K562 (cell line): ENCODE measurements around the gene YJU2. TPM values are rescaled to one million over a fixed set of nuclear protein-coding genes. Genes with fewer than 3 reads are reported as not detected.

Experiments used
- BHLHE40 ChIP-seq: IDR thresholded peaks from 2 replicates; pipeline ENCODE4 v1.6.1; 2011; ENCODE audit warnings: low read length, improper control_type of control experiment
- CUX1 ChIP-seq: fragments of 200-800 bp; sonication (Bioruptor generic); IDR thresholded peaks from 2 replicates; pipeline ENCODE4 v1.6.1; 2016; ENCODE audit warnings: missing genetic modification characterization, missing compliant biosample characterization
- DPF2 ChIP-seq: fragments of 450-650 bp; IDR thresholded peaks from 2 replicates; pipeline ENCODE4 v1.6.1; 2016
- FOXA1 ChIP-seq: fragments of 450-650 bp; IDR thresholded peaks from 2 replicates; pipeline ENCODE4 v1.6.1; 2016; ENCODE audit warnings: mild to moderate bottlenecking, borderline replicate concordance
- GATA2 ChIP-seq: sonication (generic); formaldehyde crosslinking; IDR thresholded peaks from 2 replicates; pipeline ENCODE4 v1.4.0; 2020; ENCODE audit warnings: mild to moderate bottlenecking, missing genetic modification reagents
- GTF2E2 ChIP-seq: fragments of 200-800 bp; sonication (Bioruptor generic); IDR thresholded peaks from 2 replicates; pipeline ENCODE4 v1.6.1; 2016; ENCODE audit warnings: missing genetic modification characterization, missing compliant biosample characterization
- HMG20B ChIP-seq: fragments of 250-450 bp; sonication (Bioruptor Pico); IDR thresholded peaks from 2 replicates; pipeline ENCODE4 v1.5.0; 2021; ENCODE audit warnings: mild to moderate bottlenecking
- HMGXB4 ChIP-seq: sonication (generic); formaldehyde crosslinking; IDR thresholded peaks from 2 replicates; pipeline ENCODE4 v1.8.1; 2023; ENCODE audit warnings: mild to moderate bottlenecking, missing genetic modification reagents
- KDM4B ChIP-seq, 2 experiments: fragments of 450-650 bp in 1 of 2; sonication (generic) in 1 of 2; IDR thresholded peaks; 2 replicates each; pipeline ENCODE4 v1.6.1; 2016 to 2017; ENCODE audit warnings: borderline replicate concordance in 2 of 2, antibody characterized with exemption in 1 of 2, low read depth in 1 of 2, mild to moderate bottlenecking in 1 of 2
- MNT ChIP-seq, 2 experiments: fragments of 450-650 bp; conservative IDR thresholded peaks; 2 replicates each; pipeline ENCODE4 v1.6.1; 2017; ENCODE audit warnings: mild to moderate bottlenecking in 2 of 2, moderate library complexity in 2 of 2
- MTA3 ChIP-seq: fragments of 450-650 bp; formaldehyde crosslinking; IDR thresholded peaks from 2 replicates; pipeline ENCODE4 v1.6.1; 2017; ENCODE audit warnings: mild to moderate bottlenecking, borderline replicate concordance
- POU5F1 ChIP-seq: fragments of 150-350 bp; IDR thresholded peaks from 2 replicates; pipeline ENCODE4 v1.6.1; 2014; ENCODE audit warnings: borderline replicate concordance, low read length, low read depth, mild to moderate bottlenecking; ENCODE audit not compliant: partially characterized antibody
- TCF15 ChIP-seq: fragments of 250-450 bp; sonication (Bioruptor Pico); IDR thresholded peaks from 2 replicates; pipeline ENCODE4 v1.8.0; 2022; ENCODE audit warnings: moderate library complexity, mild to moderate bottlenecking, inconsistent platforms
- U2AF2 ChIP-seq: fragments of 200-400 bp; formaldehyde crosslinking; optimal IDR thresholded peaks from 2 replicates; pipeline ENCODE3; 2017; ENCODE audit warnings: low read depth, mild to moderate bottlenecking, low read length
- ZNF134 ChIP-seq: fragments of 250-450 bp; sonication (Bioruptor Pico); conservative IDR thresholded peaks from 2 replicates; pipeline ENCODE4 v1.4.0; 2020
- ZNF143 ChIP-seq: sonication (generic); formaldehyde crosslinking; IDR thresholded peaks from 2 replicates; pipeline ENCODE4 v1.9.0; 2022; ENCODE audit warnings: mild to moderate bottlenecking, missing genetic modification reagents
- ZNF3 ChIP-seq: fragments of 250-450 bp; sonication (Bioruptor Pico); IDR thresholded peaks from 2 replicates; pipeline ENCODE4 v1.5.0; 2021; ENCODE audit warnings: mild to moderate bottlenecking, moderate library complexity
- polyA plus RNA-seq, 8 experiments: library from polyadenylated mRNA; depleted of rRNA in 4 of 8; stranded (reverse) in 5 of 8; unstranded in 3 of 8; fragments of >200 nt; fragmentation: Nextera tagmentation in 2 of 8; fragmentation: Illumina TruSeq in 1 of 8; extraction: Ambion mirVana in 2 of 8; extraction: Trizol in 1 of 8; gene quantifications; 2 replicates each; pipeline versions ENCODE4 v1.2.1 to v1.2.3, GENCODE V29; 2011 to 2014; ENCODE audit warnings: inconsistent platforms in 1 of 8, missing spikeins in 1 of 8
- total RNA-seq, 7 experiments: library from RNA; depleted of rRNA in 6 of 7; stranded (reverse); fragments of >200 nt in 6 of 7; fragmentation: Illumina TruSeq in 2 of 7; extraction: Trizol in 2 of 7; gene quantifications; 2 replicates each; pipeline versions ENCODE4 v1.2.1 to v1.2.3, GENCODE V29; 2011 to 2021; ENCODE audit warnings: low replicate concordance in 1 of 7
- TF ChIP-seq, protein P1 (sequence below), 2 experiments: IDR thresholded peaks; 2 replicates each; pipeline ENCODE4 v1.6.1; 2012; ENCODE audit warnings: improper control_type of control experiment in 2 of 2, low read depth in 2 of 2, low read length in 2 of 2, borderline replicate concordance in 1 of 2

The YJU2 gene
- total and polyA plus RNA-seq, 9 of the 15 experiments (the other 6 are each of a cell fraction or from before 2014, with no cell fraction given), result 0.41 to 34.9 (median 19.3) TPM

GRCh38 chr19:4277191-4277696 is 30.4 kb downstream of the YJU2 start (continued):
- TF ChIP-seq KDM4B (IDR thresholded peaks at IDR 0.05; ENCODE audit: borderline replicate concordance in 2 of 2, low read depth in 1 of 2) (no peak), HMG20B (CRISPR knock-in tag) (no peak), GATA2 (CRISPR knock-in tag) (no peak), FOXA1 (no peak), ZNF134 (CRISPR knock-in tag) (no peak), POU5F1 (no peak), MNT (conservative IDR thresholded peaks at IDR 0.05) (no peak), U2AF2 (no peak), CUX1 (no peak), TCF15 (no peak), GTF2E2 (tag) (no peak), ZNF143 (CRISPR knock-in tag) (no peak), HMGXB4 (CRISPR knock-in tag) (no peak), DPF2 (no peak), BHLHE40 (no peak), ZNF3 (CRISPR knock-in tag) (no peak), MTA3 (no peak)
- TF ChIP-seq, protein P1, sequence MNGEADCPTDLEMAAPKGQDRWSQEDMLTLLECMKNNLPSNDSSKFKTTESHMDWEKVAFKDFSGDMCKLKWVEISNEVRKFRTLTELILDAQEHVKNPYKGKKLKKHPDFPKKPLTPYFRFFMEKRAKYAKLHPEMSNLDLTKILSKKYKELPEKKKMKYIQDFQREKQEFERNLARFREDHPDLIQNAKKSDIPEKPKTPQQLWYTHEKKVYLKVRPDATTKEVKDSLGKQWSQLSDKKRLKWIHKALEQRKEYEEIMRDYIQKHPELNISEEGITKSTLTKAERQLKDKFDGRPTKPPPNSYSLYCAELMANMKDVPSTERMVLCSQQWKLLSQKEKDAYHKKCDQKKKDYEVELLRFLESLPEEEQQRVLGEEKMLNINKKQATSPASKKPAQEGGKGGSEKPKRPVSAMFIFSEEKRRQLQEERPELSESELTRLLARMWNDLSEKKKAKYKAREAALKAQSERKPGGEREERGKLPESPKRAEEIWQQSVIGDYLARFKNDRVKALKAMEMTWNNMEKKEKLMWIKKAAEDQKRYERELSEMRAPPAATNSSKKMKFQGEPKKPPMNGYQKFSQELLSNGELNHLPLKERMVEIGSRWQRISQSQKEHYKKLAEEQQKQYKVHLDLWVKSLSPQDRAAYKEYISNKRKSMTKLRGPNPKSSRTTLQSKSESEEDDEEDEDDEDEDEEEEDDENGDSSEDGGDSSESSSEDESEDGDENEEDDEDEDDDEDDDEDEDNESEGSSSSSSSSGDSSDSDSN (IDR thresholded peaks at IDR 0.05; ENCODE audit: borderline replicate concordance in 1 of 2, low read depth in 2 of 2, low read length in 2 of 2), result no peak
